IMR-90 (cell line): ENCODE measurements around the gene RAPGEF5. TPM values are rescaled to one million over a fixed set of nuclear protein-coding genes. Genes with fewer than 3 reads are reported as not detected.

Source experiments
- ATAC-seq: fragments of 200-7000 bp; cut with Tn5 transposase; 2 replicates; pipeline ENCODE4 v1.9.1; 2020; ENCODE audit warnings: low read depth, mild to moderate bottlenecking, moderate library complexity
- BruUV-seq: library from RNA; stranded (reverse); fragments of 400-500 nt; replicated peaks from 2 replicates; lab custom pipeline; 2021; lab: Mats Ljungman, UMichigan
- CTCF ChIA-PET: fragments of 300-600 bp; formaldehyde crosslinking; extraction: SDS; loops from one replicate; lab custom pipeline; 2021; ENCODE audit warnings: antibody characterized with exemption; lab: Yijun Ruan, JAX
- POLR2A ChIA-PET: fragments of 300-600 bp; sonication (Branson Sonifier 250); formaldehyde crosslinking; loops from one replicate; lab custom pipeline; 2022; ENCODE audit warnings: antibody characterized with exemption; ENCODE audit not compliant: unreplicated experiment; lab: Charles Lee
- DNase-seq: peaks from one replicate; pipeline ENCODE4 v3.0.0; 2013
- H2AFZ ChIP-seq: replicated peaks from 2 replicates; pipeline ENCODE3; 2013; ENCODE audit warnings: low read length, mild to moderate bottlenecking; ENCODE audit not compliant: poor library complexity
- H2AK5ac ChIP-seq: 2 replicates; pipeline ENCODE4 v1.6.1; 2013; ENCODE audit warnings: low read depth, low read length, inconsistent platforms
- H2AK9ac ChIP-seq: replicated peaks from 2 replicates; pipeline ENCODE3; 2013; ENCODE audit warnings: mild to moderate bottlenecking, low read depth, low read length, moderate library complexity; ENCODE audit not compliant: poor library complexity
- H2BK120ac ChIP-seq: 2 replicates; pipeline ENCODE4 v1.6.1; 2013; ENCODE audit warnings: low read depth, low read length, inconsistent platforms
- H2BK15ac ChIP-seq: 3 replicates; pipeline ENCODE4 v1.6.1; 2013; ENCODE audit warnings: low read depth, low read length, inconsistent platforms
- H2BK20ac ChIP-seq: 2 replicates; pipeline ENCODE4 v1.6.1; 2013; ENCODE audit warnings: low read depth, mild to moderate bottlenecking, inconsistent platforms, low read length, moderate library complexity
- H2BK5ac ChIP-seq: 2 replicates; pipeline ENCODE4 v1.6.1; 2013; ENCODE audit warnings: mild to moderate bottlenecking, low read depth, low read length, inconsistent platforms; ENCODE audit not compliant: poor library complexity, severe bottlenecking
- H3K14ac ChIP-seq: replicated peaks from 2 replicates; pipeline ENCODE4 v1.6.1; 2013; ENCODE audit warnings: low read depth, low read length, inconsistent platforms
- H3K18ac ChIP-seq: 2 replicates; pipeline ENCODE4 v1.6.1; 2013; ENCODE audit warnings: low read depth, low read length, control low read depth
- H3K23ac ChIP-seq: 2 replicates; pipeline ENCODE4 v1.6.1; 2013; ENCODE audit warnings: low read depth, low read length, inconsistent platforms
- H3K27ac ChIP-seq: 2 replicates; pipeline ENCODE4 v1.5.1; 2013; ENCODE audit warnings: mild to moderate bottlenecking, control low read depth, low read length; ENCODE audit not compliant: insufficient read depth
- H3K27me3 ChIP-seq: 2 replicates; pipeline ENCODE4 v1.6.1; 2013; ENCODE audit warnings: low read length; ENCODE audit not compliant: control insufficient read depth, insufficient read depth
- H3K36me3 ChIP-seq: 2 replicates; pipeline ENCODE4 v1.6.1; 2013; ENCODE audit warnings: low read length, mixed read lengths; ENCODE audit not compliant: control insufficient read depth, insufficient read depth
- H3K4ac ChIP-seq: 2 replicates; pipeline ENCODE4 v1.6.1; 2013; ENCODE audit warnings: low read depth, low read length, inconsistent platforms
- H3K4me1 ChIP-seq: 2 replicates; pipeline ENCODE4 v1.6.1; 2013; ENCODE audit warnings: low read length, mixed read lengths; ENCODE audit not compliant: control insufficient read depth, insufficient read depth
- H3K4me2 ChIP-seq: 2 replicates; pipeline ENCODE4 v1.6.1; 2013; ENCODE audit warnings: low read depth, mild to moderate bottlenecking, control low read depth, low read length, moderate library complexity
- H3K4me3 ChIP-seq: 2 replicates; pipeline ENCODE4 v1.5.1; 2013; ENCODE audit warnings: low read depth, mild to moderate bottlenecking, control low read depth, low read length, moderate library complexity; ENCODE audit not compliant: insufficient read depth
- H3K56ac ChIP-seq: 2 replicates; pipeline ENCODE4 v1.6.1; 2013; ENCODE audit warnings: low read length, inconsistent platforms; ENCODE audit not compliant: insufficient read depth; ENCODE audit errors: extremely low read depth
- H3K79me1 ChIP-seq, 2 experiments: 2 replicates each; pipeline ENCODE4 v1.6.1; 2013; ENCODE audit warnings: low read length in 2 of 2, inconsistent platforms in 1 of 2, low read depth in 1 of 2
- H3K9ac ChIP-seq: 2 replicates; pipeline ENCODE4 v1.6.1; 2013; ENCODE audit warnings: low read depth, low read length, control low read depth
- H3K9me1 ChIP-seq: 2 replicates; pipeline ENCODE4 v1.6.1; 2013; ENCODE audit warnings: low read length, inconsistent platforms; ENCODE audit not compliant: insufficient read depth
- H3K9me3 ChIP-seq: 2 replicates; pipeline ENCODE4 v1.6.1; 2013; ENCODE audit warnings: low read length; ENCODE audit not compliant: control insufficient read depth, insufficient read depth
- H4K20me1 ChIP-seq: 2 replicates; pipeline ENCODE4 v1.6.1; 2013; ENCODE audit warnings: low read length, inconsistent platforms; ENCODE audit not compliant: insufficient read depth
- H4K5ac ChIP-seq: 2 replicates; pipeline ENCODE4 v1.6.1; 2013; ENCODE audit warnings: mild to moderate bottlenecking, low read depth, low read length, control low read depth
- H4K8ac ChIP-seq, 2 experiments: 2 replicates each; pipeline ENCODE4 v1.6.1; 2013; ENCODE audit warnings: low read depth in 2 of 2, low read length in 2 of 2, control low read depth in 1 of 2, inconsistent platforms in 1 of 2
- H4K91ac ChIP-seq: 2 replicates; pipeline ENCODE4 v1.6.1; 2013; ENCODE audit warnings: low read depth, low read length, inconsistent platforms; ENCODE audit not compliant: insufficient read depth
- CEBPB ChIP-seq: IDR thresholded peaks from 2 replicates; pipeline ENCODE4 v1.6.1; 2012; ENCODE audit warnings: low read depth, low read length, improper control_type of control experiment
- CTCF ChIP-seq: conservative IDR thresholded peaks from 2 replicates; pipeline ENCODE4 v1.5.1; 2012; ENCODE audit warnings: mild to moderate bottlenecking, low read depth, low read length, improper control_type of control experiment
- MAFK ChIP-seq: IDR thresholded peaks from 2 replicates; pipeline ENCODE4 v1.6.1; 2012; ENCODE audit warnings: low read depth, low read length, improper control_type of control experiment
- MXI1 ChIP-seq: IDR thresholded peaks from 2 replicates; pipeline ENCODE4 v1.6.1; 2012; ENCODE audit warnings: low read depth, mild to moderate bottlenecking, low read length, moderate library complexity, borderline replicate concordance
- POLR2A ChIP-seq: IDR thresholded peaks from 2 replicates; pipeline ENCODE4 v1.6.1; 2012; ENCODE audit warnings: mild to moderate bottlenecking, low read depth, low read length
- RAD21 ChIP-seq: IDR thresholded peaks from 2 replicates; pipeline ENCODE4 v1.6.1; 2012; ENCODE audit warnings: low read length, improper control_type of control experiment
- RCOR1 ChIP-seq: IDR thresholded peaks from 2 replicates; pipeline ENCODE4 v1.6.1; 2012; ENCODE audit warnings: mild to moderate bottlenecking, low read length, improper control_type of control experiment; ENCODE audit not compliant: insufficient replicate concordance
- SMC3 ChIP-seq: fragments of 150-350 bp; IDR thresholded peaks from 2 replicates; pipeline ENCODE4 v1.6.1; 2016; ENCODE audit warnings: low read depth, mild to moderate bottlenecking, antibody characterized with exemption, low read length, moderate library complexity
- WGBS, 2 experiments: methylation state at CpG; one replicate each; pipeline versions ENCODE4 v1.1.5 to v1.1.7; 2013; ENCODE audit warnings: missing lambda C conversion rate in 2 of 2; ENCODE audit not compliant: insufficient read length in 1 of 2; ENCODE audit errors: extremely low coverage in 2 of 2; 5-methylcytosine and 5-hydroxymethylcytosine counted together
- dilution Hi-C: fragments of 300-500 bp; cut with HindIII; formaldehyde crosslinking; loops from one replicate; pipeline ENCODE4 v1.14.3; 2018; ENCODE audit warnings: low sequenced_read_pairs; ENCODE audit not compliant: unreplicated experiment
- in situ Hi-C: fragments of 300-500 bp; cut with MboI; formaldehyde crosslinking; loops from 3 replicates; pipeline ENCODE4 v1.14.3; 2019; ENCODE audit warnings: low sequenced_read_pairs, inconsistent platforms, mixed read lengths
- intact Hi-C: fragments of 100-400 bp; cut with micrococcal nuclease; formaldehyde crosslinking; loops from 2 replicates; pipeline ENCODE4 v1.10.0; 2022
- polyA plus RNA-seq, 3 experiments: library from polyadenylated mRNA; depleted of rRNA; stranded (reverse); fragments of >200 nt; gene quantifications; 2 replicates each; pipeline ENCODE4 v1.2.3, GENCODE V29; 2012; ENCODE audit warnings: low replicate concordance in 1 of 3
- total RNA-seq: library from RNA; depleted of rRNA; stranded (reverse); fragments of >200 nt; gene quantifications from 2 replicates; pipeline ENCODE4 v1.2.3, GENCODE V29; 2012
- TF ChIP-seq, protein P1 (sequence below): fragments of 150-350 bp; IDR thresholded peaks from 2 replicates; pipeline ENCODE4 v1.6.1; 2017; ENCODE audit warnings: mild to moderate bottlenecking, antibody characterized with exemption, low read length, low read depth

Gene RAPGEF5
- total and polyA plus RNA-seq, 2 of the 4 experiments (the other 2 are of a cell fraction): 0.05 to 0.18 TPM

GRCh38 chr7:22128528-22128920 is 228.4 kb downstream of the RAPGEF5 start:
- no CpG with 5 or more reads among the region's 4 CpGs for WGBS, 2 experiments
- no peak overlapping the region for H3K23ac ChIP-seq
- no peaks in the 10 kb centered on the region for H3K36me3 ChIP-seq
- no peaks in the 10 kb centered on the region; the same call in 1 of the 2 replicates for H3K9me3 ChIP-seq
- H4K20me1 ChIP-seq: no peaks in the 10 kb centered on the region
- no peak overlapping the region for H3K4ac ChIP-seq
- H3K27me3 ChIP-seq: peaks cover 5% of the 10 kb centered on the region
- H2AK5ac ChIP-seq: no peak overlapping the region
- no peak overlapping the region for H3K4me3 ChIP-seq
- ChIA-PET POLR2A (no interaction called here), CTCF (no interaction called here)
- in situ Hi-C loops (no loop called here), intact Hi-C loops (no loop called here), dilution Hi-C loops (no loop called here)
- no peak overlapping the region for H4K91ac ChIP-seq
- H2AFZ ChIP-seq: no peak overlapping the region
- H3K79me1 ChIP-seq: no peaks in the 10 kb centered on the region
- H2BK20ac ChIP-seq: no peak overlapping the region
- no peak overlapping the region for H3K27ac ChIP-seq
- DNase-seq (no peak), ATAC-seq (no peak)
- no peak overlapping the region for H4K8ac ChIP-seq
- H3K4me1 ChIP-seq: no peaks in the 10 kb centered on the region; the same call in 1 of the 2 replicates
- H2BK5ac ChIP-seq: no peak overlapping the region
- H3K4me2 ChIP-seq: no peak overlapping the region
- H2AK9ac ChIP-seq: no peak overlapping the region
- no peak overlapping the region for H4K5ac ChIP-seq
- no peak overlapping the region for H2BK120ac ChIP-seq
- no peak overlapping the region for H2BK15ac ChIP-seq
- no peak overlapping the region for H3K9ac ChIP-seq
- H3K9me1 ChIP-seq: no peaks in the 10 kb centered on the region
- no TSS peak for BruUV-seq
- no peak overlapping the region for H3K56ac ChIP-seq
- no peak overlapping the region for H3K14ac ChIP-seq
- no peak overlapping the region for H3K18ac ChIP-seq
- TF ChIP-seq, protein P1, sequence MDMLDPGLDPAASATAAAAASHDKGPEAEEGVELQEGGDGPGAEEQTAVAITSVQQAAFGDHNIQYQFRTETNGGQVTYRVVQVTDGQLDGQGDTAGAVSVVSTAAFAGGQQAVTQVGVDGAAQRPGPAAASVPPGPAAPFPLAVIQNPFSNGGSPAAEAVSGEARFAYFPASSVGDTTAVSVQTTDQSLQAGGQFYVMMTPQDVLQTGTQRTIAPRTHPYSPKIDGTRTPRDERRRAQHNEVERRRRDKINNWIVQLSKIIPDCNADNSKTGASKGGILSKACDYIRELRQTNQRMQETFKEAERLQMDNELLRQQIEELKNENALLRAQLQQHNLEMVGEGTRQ: no peak
- TF ChIP-seq MXI1 (no peak), CTCF (no peak), RCOR1 (no peak), MAFK (no peak), SMC3 (no peak), POLR2A (no peak), CEBPB (no peak), RAD21 (no peak)
